DOHH2 (cell line): ENCODE data around the gene CNIH2.
"Not testable (repeated sequence)": the region's sequence is repeated elsewhere in the genome, so short reads cannot be mapped to it uniquely, and the experiment has no call there.

Source experiments
- H3F3A ChIP-seq: fragments of 200-600 bp; sonication (generic), shearing (Covaris generic); 2 replicates; pipeline ENCODE4 v1.6.0; 2016; ENCODE audit warnings: antibody characterized with exemption, mild to moderate bottlenecking; ENCODE audit not compliant: control insufficient read depth, insufficient read depth
- H3K27ac ChIP-seq: fragments of 200-600 bp; sonication (generic); 2 replicates; pipeline ENCODE4 v1.5.1; 2014; ENCODE audit warnings: low read depth, mild to moderate bottlenecking, low read length, moderate library complexity
- H3K27me3 ChIP-seq: fragments of 200-600 bp; sonication (generic); 2 replicates; pipeline ENCODE4 v1.6.1; 2014; ENCODE audit warnings: mild to moderate bottlenecking, low read length, mixed read lengths; ENCODE audit not compliant: control insufficient read depth
- H3K36me3 ChIP-seq: fragments of 200-600 bp; sonication (generic); 2 replicates; pipeline ENCODE4 v1.6.1; 2014; ENCODE audit warnings: mild to moderate bottlenecking, low read length, moderate library complexity, mixed read lengths; ENCODE audit not compliant: control insufficient read depth
- H3K4me1 ChIP-seq: fragments of 200-600 bp; sonication (generic); 2 replicates; pipeline ENCODE4 v1.6.1; 2014; ENCODE audit warnings: mild to moderate bottlenecking, low read length, mixed read lengths; ENCODE audit not compliant: control insufficient read depth
- H3K4me2 ChIP-seq: fragments of 200-600 bp; sonication (generic); 2 replicates; pipeline ENCODE4 v1.6.0; 2014; ENCODE audit warnings: mild to moderate bottlenecking, low read length, moderate library complexity
- H3K4me3 ChIP-seq: fragments of 200-600 bp; sonication (generic); 2 replicates; pipeline ENCODE4 v1.5.1; 2014; ENCODE audit warnings: mild to moderate bottlenecking, low read length, mixed read lengths
- H3K79me2 ChIP-seq: fragments of 200-600 bp; sonication (generic); 2 replicates; pipeline ENCODE4 v1.6.1; 2014; ENCODE audit warnings: mild to moderate bottlenecking, low read length, mixed read lengths; ENCODE audit not compliant: control insufficient read depth
- H3K9me2 ChIP-seq: fragments of 200-600 bp; sonication (generic); replicated peaks from 2 replicates; pipeline ENCODE4 v1.6.1; 2014; ENCODE audit warnings: mild to moderate bottlenecking, low read length, mixed read lengths; ENCODE audit not compliant: control insufficient read depth
- H3K9me3 ChIP-seq: fragments of 200-600 bp; sonication (generic); 2 replicates; pipeline ENCODE4 v1.6.1; 2014; ENCODE audit warnings: antibody characterized with exemption, low read length, mixed read lengths; ENCODE audit not compliant: control insufficient read depth, insufficient read depth
- H4K20me1 ChIP-seq: fragments of 200-600 bp; sonication (generic); 2 replicates; pipeline ENCODE4 v1.6.0; 2014; ENCODE audit warnings: low read depth, mild to moderate bottlenecking, antibody characterized with exemption, low read length, moderate library complexity; ENCODE audit not compliant: control insufficient read depth, insufficient read depth
- EZH2phosphoT487 ChIP-seq: fragments of 200-600 bp; sonication (generic); IDR thresholded peaks from 2 replicates; pipeline ENCODE4 v1.6.1; 2017; ENCODE audit warnings: borderline replicate concordance, mild to moderate bottlenecking, antibody characterized with exemption, low read length, moderate library complexity, mixed read lengths
- TF ChIP-seq, protein P1 (sequence below): fragments of 200-600 bp; sonication (generic); IDR thresholded peaks from one replicate; pipeline ENCODE4 v1.5.1; 2014; ENCODE audit warnings: antibody characterized with exemption, mild to moderate bottlenecking, low read depth, low read length; ENCODE audit not compliant: poor library complexity, severe bottlenecking

The CNIH2 gene

GRCh38 chr11:66317322-66317722 lies 39.3 kb downstream of the CNIH2 start:
- Histone ChIP-seq H3F3A (peaks cover 11% of the 10 kb centered on the region), H3K27me3 (no peaks in the 10 kb centered on the region), H3K36me3 (no peaks in the 10 kb centered on the region), H3K79me2 (no peaks in the 10 kb centered on the region), H3K9me3 (peaks cover 8% of the 10 kb centered on the region; the same call in 1 of the 2 replicates), H3K9me2 (no peaks in the 10 kb centered on the region), H3K4me2 (peak overlapping the region; percentile 92), H3K27ac (peak overlapping the region; percentile 94), H3K4me1 (peaks cover 49% of the 10 kb centered on the region), H4K20me1 (no peaks in the 10 kb centered on the region), H3K4me3 (peak overlapping the region; percentile 72)
- TF ChIP-seq EZH2phosphoT487: no peak
- TF ChIP-seq, protein P1, sequence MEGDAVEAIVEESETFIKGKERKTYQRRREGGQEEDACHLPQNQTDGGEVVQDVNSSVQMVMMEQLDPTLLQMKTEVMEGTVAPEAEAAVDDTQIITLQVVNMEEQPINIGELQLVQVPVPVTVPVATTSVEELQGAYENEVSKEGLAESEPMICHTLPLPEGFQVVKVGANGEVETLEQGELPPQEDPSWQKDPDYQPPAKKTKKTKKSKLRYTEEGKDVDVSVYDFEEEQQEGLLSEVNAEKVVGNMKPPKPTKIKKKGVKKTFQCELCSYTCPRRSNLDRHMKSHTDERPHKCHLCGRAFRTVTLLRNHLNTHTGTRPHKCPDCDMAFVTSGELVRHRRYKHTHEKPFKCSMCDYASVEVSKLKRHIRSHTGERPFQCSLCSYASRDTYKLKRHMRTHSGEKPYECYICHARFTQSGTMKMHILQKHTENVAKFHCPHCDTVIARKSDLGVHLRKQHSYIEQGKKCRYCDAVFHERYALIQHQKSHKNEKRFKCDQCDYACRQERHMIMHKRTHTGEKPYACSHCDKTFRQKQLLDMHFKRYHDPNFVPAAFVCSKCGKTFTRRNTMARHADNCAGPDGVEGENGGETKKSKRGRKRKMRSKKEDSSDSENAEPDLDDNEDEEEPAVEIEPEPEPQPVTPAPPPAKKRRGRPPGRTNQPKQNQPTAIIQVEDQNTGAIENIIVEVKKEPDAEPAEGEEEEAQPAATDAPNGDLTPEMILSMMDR: no peak

DNA sequence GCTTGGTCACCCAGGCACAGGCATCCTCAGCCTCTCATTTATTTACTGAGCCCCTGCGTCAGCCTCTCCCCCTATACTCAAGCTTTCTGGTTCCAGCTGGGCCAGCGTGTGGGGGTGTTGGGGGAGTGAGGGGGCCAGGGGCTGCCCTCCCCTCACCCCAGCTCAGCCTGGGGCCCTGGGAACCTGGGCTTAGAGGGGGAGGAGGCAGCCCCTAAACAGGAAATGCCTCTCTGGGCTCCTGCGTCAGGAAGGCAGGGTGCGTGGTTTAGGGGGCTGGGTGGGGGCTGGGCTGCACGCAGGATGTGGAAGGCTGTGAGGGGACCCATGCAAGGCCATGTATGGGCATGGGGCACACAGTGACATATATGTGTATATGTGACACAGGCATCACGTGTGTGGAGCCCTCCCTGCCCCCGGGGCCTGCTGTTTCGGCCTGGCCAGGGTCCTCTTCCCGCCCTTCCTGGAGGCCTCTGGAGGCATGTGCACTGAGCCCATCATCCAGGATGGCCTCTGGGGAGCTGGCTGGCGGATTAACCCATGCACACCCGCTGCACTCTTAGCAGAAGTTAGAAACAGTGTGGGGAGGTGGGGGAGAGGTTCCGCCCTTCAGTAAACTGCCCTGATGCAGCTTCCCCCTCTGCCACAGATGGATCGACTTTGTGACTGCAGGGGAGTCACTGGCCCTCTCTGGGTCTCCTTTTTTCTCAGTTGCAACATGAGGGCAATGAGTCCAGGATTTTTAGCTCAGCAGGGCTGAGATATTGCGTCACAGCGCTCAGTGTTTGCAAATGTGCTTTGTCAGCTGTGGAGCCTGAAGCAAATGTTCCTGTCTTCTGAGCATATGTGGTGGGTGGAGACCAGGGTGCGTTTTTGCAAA lies 40.0 kb downstream of the CNIH2 start:
- H3F3A ChIP-seq: peaks cover 11% of the 10 kb centered on the region
- H4K20me1 ChIP-seq: no peaks in the 10 kb centered on the region
- H3K9me2 ChIP-seq: no peaks in the 10 kb centered on the region
- H3K4me1 ChIP-seq: peaks cover 47% of the 10 kb centered on the region
- H3K36me3 ChIP-seq: no peaks in the 10 kb centered on the region
- no peaks in the 10 kb centered on the region for H3K27me3 ChIP-seq
- H3K9me3 ChIP-seq: peaks cover 8% of the 10 kb centered on the region; the same call in 1 of the 2 replicates
- peak overlapping the region; percentile 72 for H3K4me3 ChIP-seq
- TF ChIP-seq, protein P1: no peak
- TF ChIP-seq EZH2phosphoT487: no peak
- H3K4me2 ChIP-seq: peak overlapping the region; percentile 92
- peak overlapping the region; percentile 94 for H3K27ac ChIP-seq
- no peaks in the 10 kb centered on the region for H3K79me2 ChIP-seq

DNA sequence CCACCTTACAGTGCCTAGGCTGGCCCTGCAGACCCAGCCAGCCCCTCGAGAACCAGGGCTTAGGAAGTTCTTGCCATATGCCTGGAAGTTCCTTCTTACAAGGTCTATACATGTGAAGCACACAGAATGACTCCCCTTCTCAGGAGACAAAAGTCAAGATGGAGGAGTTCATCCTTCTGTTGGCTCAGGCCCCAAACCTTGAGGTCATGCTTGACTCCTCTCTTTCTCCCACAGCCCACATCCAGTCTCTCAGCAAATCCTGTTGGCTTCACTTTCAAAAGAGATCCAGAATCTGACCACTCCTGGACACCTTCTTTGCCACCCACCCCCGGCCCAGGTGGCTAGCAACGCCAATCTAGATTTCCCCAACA lies 40.6 kb downstream of the CNIH2 start:
- peak overlapping the region; percentile 72 for H3K4me3 ChIP-seq
- H3K4me1 ChIP-seq: peaks cover 41% of the 10 kb centered on the region

DNA sequence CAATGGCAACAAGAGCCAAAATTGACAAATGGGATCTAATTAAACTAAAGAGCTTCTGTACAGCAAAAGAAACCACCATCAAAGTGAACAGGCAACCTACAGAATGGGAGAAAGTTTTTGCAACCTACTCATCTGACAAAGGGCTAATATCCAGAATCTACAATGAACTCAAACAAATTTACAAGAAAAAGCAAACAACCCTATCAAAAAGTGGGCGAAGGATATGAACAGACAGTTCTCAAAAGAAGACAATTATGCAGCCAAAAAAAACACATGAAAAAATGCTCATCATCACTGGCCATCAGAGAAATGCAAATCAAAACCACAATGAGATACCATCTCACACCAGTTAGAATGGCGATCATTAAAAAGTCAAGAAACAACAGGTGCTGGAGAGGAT lies 42.3 kb downstream of the CNIH2 start:
- H3K79me2 ChIP-seq, H3K27ac ChIP-seq, H3K9me3 ChIP-seq, H3K4me2 ChIP-seq, H3K9me2 ChIP-seq, H3K4me3 ChIP-seq, H3K36me3 ChIP-seq, H4K20me1 ChIP-seq, H3K27me3 ChIP-seq: not testable (repeated sequence)
- Histone ChIP-seq H3K4me1 (peaks cover 41% of the 10 kb centered on the region), H3F3A (peaks cover 11% of the 10 kb centered on the region)

More for the DNA sequence above, 40.6 kb downstream of the CNIH2 start:
- no peaks in the 10 kb centered on the region for H4K20me1 ChIP-seq
- H3K79me2 ChIP-seq: no peaks in the 10 kb centered on the region
- H3K4me2 ChIP-seq: peak overlapping the region; percentile 92
- peaks cover 11% of the 10 kb centered on the region for H3F3A ChIP-seq
- H3K36me3 ChIP-seq: no peaks in the 10 kb centered on the region
- no peaks in the 10 kb centered on the region for H3K27me3 ChIP-seq
- peaks cover 8% of the 10 kb centered on the region; the same call in 1 of the 2 replicates for H3K9me3 ChIP-seq
- no peaks in the 10 kb centered on the region for H3K9me2 ChIP-seq
- TF ChIP-seq, protein P1: no peak
- TF ChIP-seq EZH2phosphoT487: no peak
- peak overlapping the region; percentile 94 for H3K27ac ChIP-seq

- H3K27ac ChIP-seq, H3K36me3 ChIP-seq, H4K20me1 ChIP-seq, H3K79me2 ChIP-seq, H3K4me3 ChIP-seq, H3K9me3 ChIP-seq, H3K4me2 ChIP-seq, H3K27me3 ChIP-seq, H3K9me2 ChIP-seq: not testable (repeated sequence)
- H3F3A ChIP-seq: peaks cover 11% of the 10 kb centered on the region
- H3K4me1 ChIP-seq: peaks cover 46% of the 10 kb centered on the region
Observed at GRCh38 chr11:66320748-66321147, 42.8 kb downstream of the CNIH2 start.
